HCT116 (cell line): Measurements from ENCODE around the gene UBE2M. TPM values are rescaled to one million over a fixed set of nuclear protein-coding genes. Genes with fewer than 3 reads are reported as not detected.

Source experiments
- ATAC-seq: fragments of 200-7000 bp; cut with Tn5 transposase; 2 replicates; pipeline ENCODE4 v1.9.1; 2020; ENCODE audit warnings: mild to moderate bottlenecking, moderate library complexity
- BruUV-seq: library from RNA; stranded (reverse); fragments of 400-500 nt; replicated peaks from 2 replicates; lab custom pipeline; 2021; lab: Mats Ljungman, UMichigan
- CTCF ChIA-PET: fragments of 300-600 bp; sonication (Branson Sonifier 250); formaldehyde crosslinking; loops from one replicate; lab custom pipeline; 2021; ENCODE audit warnings: antibody characterized with exemption; lab: Charles Lee
- POLR2A ChIA-PET: fragments of 300-600, 350-600 bp; sonication (Branson Sonifier 250); formaldehyde crosslinking; loops from one replicate; lab custom pipeline; 2021; ENCODE audit warnings: antibody characterized with exemption; lab: Charles Lee
- RAD21 ChIA-PET, 2 experiments: fragments of 300-600 bp; sonication (Branson Sonifier 250); formaldehyde crosslinking; loops; one replicate each; lab custom pipeline; 2023; ENCODE audit warnings: low total read pairs in 2 of 2; ENCODE audit not compliant: uncharacterized antibody in 2 of 2, unreplicated experiment in 2 of 2, low non-redundant PET in 1 of 2; lab: Charles Lee
- DNase-seq: peaks from one replicate; pipeline ENCODE4 v3.0.0-alpha.2; 2010; ENCODE audit warnings: low read depth, low spot score
- H2AFZ ChIP-seq: fragments of 200-600 bp; shearing (Covaris generic), sonication (generic); 2 replicates; pipeline ENCODE4 v1.6.1; 2017; ENCODE audit warnings: low read depth, mixed run types, mixed read lengths, antibody characterized with exemption, low read length; ENCODE audit not compliant: poor library complexity, severe bottlenecking
- H3K27ac ChIP-seq: 2 replicates; pipeline ENCODE4 v1.5.1; 2012; ENCODE audit warnings: low read depth, low read length
- H3K27me3 ChIP-seq: fragments of 200-600 bp; sonication (generic); 2 replicates; pipeline ENCODE4 v1.6.1; 2016; ENCODE audit warnings: mixed run types, low read length, mixed read lengths; ENCODE audit not compliant: insufficient read depth
- H3K36me3 ChIP-seq, 2 experiments: fragments of 200-500 bp in 1 of 2; fragments of 200-600 bp in 1 of 2; sonication (Bioruptor generic) in 1 of 2; sonication (generic) in 1 of 2; 2 replicates each; pipeline versions ENCODE4 v1.5.1 to v1.6.1; 2014 to 2016; ENCODE audit warnings: low read length in 2 of 2, inconsistent platforms in 1 of 2, mixed read lengths in 1 of 2, mixed run types in 1 of 2; ENCODE audit not compliant: insufficient read depth in 2 of 2, control insufficient read depth in 1 of 2
- H3K4me1 ChIP-seq, 2 experiments: fragments of 200-600 bp in 1 of 2; sonication (generic) in 1 of 2; 2 replicates each; pipeline versions ENCODE4 v1.5.1 to v1.6.1; 2012 to 2017; ENCODE audit warnings: low read length in 2 of 2, inconsistent platforms in 1 of 2, mild to moderate bottlenecking in 1 of 2, mixed read lengths in 1 of 2, mixed run types in 1 of 2, moderate library complexity in 1 of 2; ENCODE audit not compliant: insufficient read depth in 2 of 2, control insufficient read depth in 1 of 2
- H3K4me2 ChIP-seq: fragments of 200-600 bp; sonication (generic); 2 replicates; pipeline ENCODE4 v1.6.1; 2017; ENCODE audit warnings: mixed run types, low read length, mixed read lengths
- H3K4me3 ChIP-seq, 2 experiments: fragments of 200-600 bp in 1 of 2; sonication (generic) in 1 of 2; replicated peaks in 1 of 2; 2 replicates each; pipeline ENCODE4 v1.5.1; 2011 to 2016; ENCODE audit warnings: low read length in 2 of 2, control low read depth in 1 of 2, low read depth in 1 of 2, mild to moderate bottlenecking in 1 of 2, mixed read lengths in 1 of 2, mixed run types in 1 of 2
- H3K79me2 ChIP-seq: fragments of 200-600 bp; sonication (generic); 2 replicates; pipeline ENCODE4 v1.6.1; 2017; ENCODE audit warnings: mild to moderate bottlenecking, mixed run types, low read length, moderate library complexity, mixed read lengths; ENCODE audit not compliant: insufficient read depth
- H3K9ac ChIP-seq: fragments of 200-600 bp; sonication (generic); 2 replicates; pipeline ENCODE4 v1.6.1; 2016; ENCODE audit warnings: low read length, mixed read lengths
- H3K9me2 ChIP-seq: fragments of 200-600 bp; sonication (generic), shearing (Covaris generic); 2 replicates; pipeline ENCODE4 v1.6.1; 2017; ENCODE audit warnings: mixed run types, mild to moderate bottlenecking, moderate library complexity; ENCODE audit not compliant: insufficient read depth
- H3K9me3 ChIP-seq, 2 experiments: fragments of 200-500 bp in 1 of 2; fragments of 200-600 bp in 1 of 2; sonication (Bioruptor generic) in 1 of 2; sonication (generic) in 1 of 2; 2 replicates each; pipeline ENCODE4 v1.6.1; 2014 to 2017; ENCODE audit warnings: low read length in 2 of 2, mixed read lengths in 2 of 2, inconsistent platforms in 1 of 2, low read depth in 1 of 2, mild to moderate bottlenecking in 1 of 2, mixed run types in 1 of 2, moderate library complexity in 1 of 2; ENCODE audit not compliant: control insufficient read depth in 1 of 2, insufficient read depth in 1 of 2
- H4K20me1 ChIP-seq: fragments of 200-600 bp; sonication (generic), shearing (Covaris generic); 2 replicates; pipeline ENCODE4 v1.6.1; 2017; ENCODE audit warnings: mixed run types, mild to moderate bottlenecking, moderate library complexity; ENCODE audit not compliant: insufficient read depth
- ATF3 ChIP-seq: IDR thresholded peaks from 2 replicates; pipeline ENCODE4 v1.6.1; 2012
- CEBPB ChIP-seq: IDR thresholded peaks from 2 replicates; pipeline ENCODE4 v1.6.1; 2012; ENCODE audit warnings: low read depth
- CTCF ChIP-seq, 3 experiments: fragments of 200-600 bp in 1 of 3; sonication (generic) in 1 of 3; IDR thresholded peaks in 2 of 3; conservative IDR thresholded peaks in 1 of 3; 2 replicates each; pipeline ENCODE4 v1.5.1; 2012 to 2017; ENCODE audit warnings: low read depth in 2 of 3, low read length in 2 of 3, antibody characterized with exemption in 1 of 3, borderline replicate concordance in 1 of 3, control low read depth in 1 of 3, mild to moderate bottlenecking in 1 of 3, mixed read lengths in 1 of 3, mixed run types in 1 of 3, moderate library complexity in 1 of 3; ENCODE audit not compliant: insufficient read depth in 1 of 3
- EGR1 ChIP-seq: IDR thresholded peaks from 2 replicates; pipeline ENCODE4 v1.6.1; 2012; ENCODE audit warnings: low read depth
- ELF1 ChIP-seq: IDR thresholded peaks from 2 replicates; pipeline ENCODE4 v1.6.1; 2012; ENCODE audit warnings: low read depth, borderline replicate concordance
- EZH2 ChIP-seq: fragments of 200-600 bp; sonication (generic); IDR thresholded peaks from 2 replicates; pipeline ENCODE4 v1.6.1; 2017; ENCODE audit warnings: antibody characterized with exemption, mixed run types
- EZH2phosphoT487 ChIP-seq: fragments of 200-600 bp; IDR thresholded peaks from 2 replicates; pipeline ENCODE4 v1.6.1; 2018; ENCODE audit warnings: antibody characterized with exemption, borderline replicate concordance
- FOSL1 ChIP-seq: IDR thresholded peaks from 2 replicates; pipeline ENCODE4 v1.6.1; 2012; ENCODE audit warnings: low read depth
- JUND ChIP-seq: IDR thresholded peaks from 2 replicates; pipeline ENCODE4 v1.6.1; 2012
- POLR2A ChIP-seq: IDR thresholded peaks from 2 replicates; pipeline ENCODE4 v1.7.0; 2011; ENCODE audit warnings: borderline replicate concordance; ENCODE audit not compliant: insufficient read depth, insufficient read length; ENCODE audit errors: extremely low read depth
- POLR2AphosphoS5 ChIP-seq: IDR thresholded peaks from 2 replicates; pipeline ENCODE4 v1.6.1; 2011; ENCODE audit warnings: mild to moderate bottlenecking, low read depth, low read length, moderate library complexity
- REST ChIP-seq: IDR thresholded peaks from 2 replicates; pipeline ENCODE4 v1.6.1; 2012; ENCODE audit warnings: low read depth
- SIN3A ChIP-seq: IDR thresholded peaks from 2 replicates; pipeline ENCODE4 v1.6.1; 2012; ENCODE audit warnings: low read depth
- SP1 ChIP-seq: IDR thresholded peaks from 2 replicates; pipeline ENCODE4 v1.6.1; 2012; ENCODE audit warnings: low read depth
- YY1 ChIP-seq: IDR thresholded peaks from 2 replicates; pipeline ENCODE4 v1.6.1; 2011; ENCODE audit warnings: low read length, low read depth, moderate library complexity, mild to moderate bottlenecking; ENCODE audit not compliant: insufficient replicate concordance; ENCODE audit errors: extremely low read depth
- ZNF274 ChIP-seq: fragments of 200-500 bp; sonication (Bioruptor generic); IDR thresholded peaks from 2 replicates; pipeline ENCODE4 v1.6.1; 2014; ENCODE audit warnings: mild to moderate bottlenecking, low read depth, low read length, inconsistent platforms
- intact Hi-C: fragments of 100-400 bp; cut with micrococcal nuclease; formaldehyde crosslinking; loops from 2 replicates; pipeline ENCODE4 v1.10.0; 2022
- total RNA-seq: library from RNA; stranded (reverse); gene quantifications from one replicate; pipeline ENCODE4 v1.2.1, GENCODE V29; 2021; ENCODE audit not compliant: unreplicated experiment
- TF ChIP-seq, protein P1 (sequence below): IDR thresholded peaks from 2 replicates; pipeline ENCODE4 v1.6.1; 2012

Gene UBE2M
- total RNA-seq, 1 experiment from 2014 or later: 120 TPM

DNA sequence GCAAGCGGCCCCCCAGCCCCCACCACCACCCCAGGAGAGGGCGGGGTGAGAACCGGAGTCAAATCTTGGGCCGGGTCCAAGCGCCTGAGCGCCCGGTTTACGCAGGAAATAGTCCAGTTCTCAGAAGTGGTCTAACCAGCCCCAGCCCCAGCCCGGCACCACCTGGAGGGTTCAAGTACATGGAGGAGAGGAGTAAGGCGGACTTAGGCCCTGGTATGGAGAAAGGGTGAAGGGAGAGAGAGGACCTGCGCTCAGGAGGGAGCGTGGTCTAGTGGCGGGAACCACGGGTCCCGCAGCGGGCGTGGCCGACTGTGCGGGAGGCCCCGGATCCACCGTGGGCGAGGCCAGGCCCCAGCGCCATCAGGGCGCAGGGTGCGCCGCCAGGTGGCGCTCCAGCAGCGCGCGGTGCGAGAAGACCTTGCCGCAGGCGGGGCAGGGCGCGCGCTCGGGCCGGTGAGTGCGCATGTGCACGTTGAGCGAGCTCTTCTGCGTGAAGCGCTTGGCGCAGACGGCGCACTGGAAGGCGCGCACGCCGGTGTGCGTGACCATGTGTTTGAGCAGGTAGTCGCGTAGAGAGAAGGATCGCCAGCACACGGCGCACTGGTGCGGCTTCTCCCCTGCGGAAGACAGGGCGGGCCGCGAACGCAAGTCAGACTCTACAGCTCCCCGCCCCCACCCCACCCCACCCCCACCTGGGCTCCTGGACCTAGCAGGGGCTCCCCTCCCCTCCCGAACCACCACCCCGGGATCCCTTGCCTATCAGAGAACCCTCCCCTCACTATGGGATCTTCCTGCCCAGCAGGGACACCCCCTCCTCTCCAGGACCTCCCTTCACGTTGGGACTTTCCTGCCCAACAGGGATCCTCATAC lies 44.5 kb downstream of the UBE2M start:
- Histone ChIP-seq H3K79me2 (peaks cover 50% of the 10 kb centered on the region), H3K4me2 (peak overlapping the region; percentile 98), H2AFZ (no peak overlapping the region), H3K9me3 (no peaks in the 10 kb centered on the region), H3K9me2 (no peaks in the 10 kb centered on the region), H3K27me3 (no peaks in the 10 kb centered on the region), H3K4me3 (peak overlapping the region; percentile 78 to 91), H3K36me3 (peaks cover 2 to 17% of the 10 kb centered on the region in 2 experiments; a peak in 2 of 4 replicates), H4K20me1 (no peaks in the 10 kb centered on the region), H3K27ac (peak overlapping the region; percentile 80), H3K4me1 (peaks cover 11 to 32% of the 10 kb centered on the region in 2 experiments), H3K9ac (peak overlapping the region; percentile 95)
- BruUV-seq: no TSS peak
- POLR2A ChIA-PET: interaction anchor here (0.8 to 2.1 kb wide), 12 partner anchors 14 to 286 kb away, joined by 3 to 12 read pairs (median 6); partner anchors contain the start of genes CHMP2A, TRIM28, ZNF446 and ZNF497
- CTCF ChIA-PET: interaction anchor here (0.6 to 1.6 kb wide), 11 partner anchors 8 to 1194 kb away, joined by 3 to 11 read pairs (median 5); partner anchors contain the start of genes TRIM28, ZNF497 and ZNF543
- intact Hi-C loops: no loop called here
- DNase-seq (peak; percentile 86), ATAC-seq (peak; percentile 85)
- RAD21 ChIA-PET: interaction anchor here in 1 of 2 experiments (0.5 to 1.0 kb wide), 3 partner anchors 41 to 295 kb away, joined by 3 to 10 read pairs (median 4); partner anchors contain the start of gene CHMP2A
- TF ChIP-seq ELF1: no peak
- TF ChIP-seq POLR2AphosphoS5: peak; percentile 96
- no peak for TF ChIP-seq REST
- TF ChIP-seq YY1: peak; percentile 67
- TF ChIP-seq FOSL1: no peak
- peak; percentile 65 for TF ChIP-seq SIN3A
- no peak for TF ChIP-seq EZH2
- peak; percentile 59 for TF ChIP-seq SP1
- TF ChIP-seq ATF3: no peak
- peak; percentile 58 to 94 (median 84) for TF ChIP-seq CTCF (IDR thresholded peaks at IDR 0.05 in 2 of 3, conservative IDR thresholded peaks at IDR 0.05 in 1 of 3; ENCODE audit: borderline replicate concordance in 1 of 3, insufficient read depth in 1 of 3, low read depth in 2 of 3, low read length in 2 of 3)
- peak; percentile 77 for TF ChIP-seq POLR2A
- no peak for TF ChIP-seq CEBPB
- no peak for TF ChIP-seq EZH2phosphoT487
- no peak for TF ChIP-seq ZNF274
- TF ChIP-seq EGR1: no peak
- TF ChIP-seq, protein P1, sequence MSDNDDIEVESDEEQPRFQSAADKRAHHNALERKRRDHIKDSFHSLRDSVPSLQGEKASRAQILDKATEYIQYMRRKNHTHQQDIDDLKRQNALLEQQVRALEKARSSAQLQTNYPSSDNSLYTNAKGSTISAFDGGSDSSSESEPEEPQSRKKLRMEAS: peak; percentile 96
- TF ChIP-seq JUND: no peak
